Esophagus muscularis mucosa (tissue), 4 donors: ENCODE data around the gene PHYKPL. TPM values are rescaled to one million over a fixed set of nuclear protein-coding genes. Genes with fewer than 3 reads are reported as not detected.
A peak's percentile ranks its signal among the peaks of the same experiment; 100 is the strongest.

Experiments
- DNase-seq: peaks from one replicate; pipeline ENCODE4 v3.0.0-alpha.2; 2017; ENCODE audit errors: extremely low spot score
- H3K27ac ChIP-seq, 4 donors: fragments of 200-600 bp; sonication (generic); replicated peaks in 1 of 4; 1 replicate in 3 of 4; 2 replicates in 1 of 4; pipeline ENCODE4 v1.5.1; 2016 to 2019; ENCODE audit warnings: mild to moderate bottlenecking in 1 of 4
- H3K27me3 ChIP-seq, 4 donors: fragments of 200-600 bp; sonication (generic); one replicate each; pipeline versions ENCODE4 v1.5.1 to v1.6.0; 2016 to 2019
- H3K36me3 ChIP-seq, 4 donors: fragments of 200-600 bp; sonication (generic); one replicate each; pipeline ENCODE4 v1.5.1; 2016 to 2019
- H3K4me1 ChIP-seq, 4 donors: fragments of 200-600 bp; sonication (generic); one replicate each; pipeline ENCODE4 v1.5.1; 2016 to 2019
- H3K4me3 ChIP-seq, 4 donors: fragments of 200-600 bp; sonication (generic); 1 replicate in 2 of 4; 2 replicates in 2 of 4; pipeline ENCODE4 v1.5.1; 2016 to 2019; ENCODE audit warnings: mild to moderate bottlenecking in 4 of 4, moderate library complexity in 1 of 4
- H3K9me3 ChIP-seq, 4 donors: fragments of 200-600 bp; sonication (generic); 1 replicate in 3 of 4; 2 replicates in 1 of 4; pipeline ENCODE4 v1.5.1; 2016 to 2019
- CTCF ChIP-seq, 3 experiments: fragments of 200-600 bp in 2 of 3; fragments of 450-650 bp in 1 of 3; sonication (generic) in 2 of 3; IDR thresholded peaks; one replicate each; pipeline ENCODE4 v1.5.1; 2017 to 2019; ENCODE audit warnings: antibody characterized with exemption in 3 of 3, mild to moderate bottlenecking in 2 of 3, moderate library complexity in 1 of 3
- EP300 ChIP-seq: sonication (generic); formaldehyde crosslinking; IDR thresholded peaks from one replicate; pipeline ENCODE4 v1.6.1; 2017; ENCODE audit warnings: antibody characterized with exemption
- POLR2A ChIP-seq: fragments of 450-650 bp; IDR thresholded peaks from one replicate; pipeline ENCODE4 v1.6.1; 2017; ENCODE audit warnings: antibody characterized with exemption, moderate library complexity, mild to moderate bottlenecking, low read depth
- POLR2AphosphoS5 ChIP-seq, 2 donors: sonication (generic); formaldehyde crosslinking; IDR thresholded peaks; one replicate each; pipeline ENCODE4 v1.6.1; 2017; ENCODE audit warnings: antibody characterized with exemption in 2 of 2
- WGBS: methylation state at CpG from one replicate; pipeline ENCODE4 v1.1.5; 2018; 5-methylcytosine and 5-hydroxymethylcytosine counted together
- intact Hi-C: fragments of 100-400 bp; cut with DNase I; formaldehyde crosslinking; loops from one replicate; pipeline ENCODE4 v1.15.1; 2023
- total RNA-seq, 4 donors: library from RNA; depleted of rRNA; stranded (reverse); fragments of >200 nt; gene quantifications; one replicate each; pipeline versions ENCODE4 v1.1.0 to v1.2.1, GENCODE V29; 2016

The PHYKPL gene
- 10 to 100 TPM; 27.4 to 45.1 (median 37.5) TPM for total RNA-seq

GRCh38 chr5:178232124-178232919 is at the start of gene PHYKPL:
TSS of gene PHYKPL (minus strand) at chr5:178232802. CDS start at chr5:178232550, 252 bp downstream.
- no peaks in the 10 kb centered on the region for H3K9me3 ChIP-seq
- H3K4me1 ChIP-seq, result peaks cover 31 to 54% (median 41%) of the 10 kb centered on the region in 4 donors
- H3K27ac ChIP-seq, result peak within 1 kb of the TSS; percentile 94 to 99 (median 97)
- peak in 2 of 3 experiments; percentile 1 to 10 for TF ChIP-seq CTCF (IDR thresholded peaks at IDR 0.05)
- TF ChIP-seq POLR2A, result peak; percentile 26
- no peak for TF ChIP-seq EP300
- TF ChIP-seq POLR2AphosphoS5 (IDR thresholded peaks at IDR 0.05), result peak; percentile 9 to 60
- no peak for DNase-seq
- peaks cover 18 to 40% (median 33%) of the 10 kb centered on the region in 4 donors for H3K36me3 ChIP-seq
- peak within 1 kb of the TSS; percentile 89 to 95 (median 92) for H3K4me3 ChIP-seq
- 0% methylated on average over 6 of the region's 102 CpGs for WGBS
- intact Hi-C loops, result loop anchor here (2.0 kb wide), 1 partner anchor 28 kb away; the partner anchor contains the start of gene HNRNPAB
- no peaks in the 10 kb centered on the region for H3K27me3 ChIP-seq

- DNase-seq, result no peak
- Histone ChIP-seq H3K4me3 (no peak overlapping the region), H3K27ac (no peak overlapping the region), H3K4me1 (peaks cover 5 to 10% (median 8%) of the 10 kb centered on the region in 4 donors), H3K9me3 (peaks cover 0 to 12% (median 9%) of the 10 kb centered on the region in 4 donors), H3K27me3 (peaks cover 0 to 26% (median 0%) of the 10 kb centered on the region in 4 donors), H3K36me3 (no peaks in the 10 kb centered on the region)
- TF ChIP-seq CTCF (IDR thresholded peaks at IDR 0.05), result no peak
- no peak for TF ChIP-seq POLR2AphosphoS5 (IDR thresholded peaks at IDR 0.05)
- no peak for TF ChIP-seq EP300
- TF ChIP-seq POLR2A, result no peak
- intact Hi-C loops, result loop anchor here (10.0 kb wide), 1 partner anchor 552 kb away; no protein-coding TSS in a partner anchor
- 93% methylated on average over 2 of the region's 4 CpGs for WGBS
Observed at GRCh38 chr5:178282391-178282790, 49.8 kb upstream of the PHYKPL start.

GRCh38 chr5:178281331-178281730 is 48.7 kb upstream of the PHYKPL start:
- Histone ChIP-seq H3K4me3 (no peak overlapping the region), H3K36me3 (no peaks in the 10 kb centered on the region), H3K27me3 (peaks cover 0 to 28% (median 0%) of the 10 kb centered on the region in 4 donors), H3K4me1 (peaks cover 5 to 10% (median 8%) of the 10 kb centered on the region in 4 donors), H3K27ac (no peak overlapping the region), H3K9me3 (peaks cover 0 to 12% (median 9%) of the 10 kb centered on the region in 4 donors)
- no peak for DNase-seq
- WGBS, result 87% methylated on average over 19 of the region's 19 CpGs
- intact Hi-C loops, result loop anchor here (2.0 to 10.0 kb wide), 2 partner anchors 309 to 553 kb away; partner anchors contain the start of gene COL23A1
- TF ChIP-seq EP300 (no peak), CTCF (IDR thresholded peaks at IDR 0.05) (no peak), POLR2AphosphoS5 (IDR thresholded peaks at IDR 0.05) (no peak)

GRCh38 chr5:178280631-178281030 is 48.0 kb upstream of the PHYKPL start:
- no peak for TF ChIP-seq CTCF (IDR thresholded peaks at IDR 0.05)
- no peak for TF ChIP-seq EP300
- TF ChIP-seq POLR2A, result no peak
- TF ChIP-seq POLR2AphosphoS5 (IDR thresholded peaks at IDR 0.05), result no peak
- Histone ChIP-seq H3K9me3 (peaks cover 0 to 16% (median 15%) of the 10 kb centered on the region in 4 donors), H3K27ac (no peak overlapping the region), H3K36me3 (no peaks in the 10 kb centered on the region), H3K4me1 (peaks cover 5 to 10% (median 8%) of the 10 kb centered on the region in 4 donors), H3K27me3 (peaks cover 0 to 33% (median 0%) of the 10 kb centered on the region in 4 donors), H3K4me3 (no peak overlapping the region)
- intact Hi-C loops, result loop anchor here (1.0 to 10.0 kb wide), 3 partner anchors 270 to 554 kb away; partner anchors contain the start of gene COL23A1
- DNase-seq, result no peak
- 84% methylated on average over 4 of the region's 9 CpGs for WGBS
